HUES64 (cell line): ENCODE results near the gene EPS15.

Experiments used
- H3K27ac ChIP-seq: 2 replicates; pipeline ENCODE4 v1.7.0; 2013; ENCODE audit warnings: low read depth, low read length, inconsistent platforms
- H3K27me3 ChIP-seq: 2 replicates; pipeline ENCODE4 v1.6.1; 2013; ENCODE audit warnings: mild to moderate bottlenecking, low read length; ENCODE audit not compliant: insufficient read depth
- H3K36me3 ChIP-seq: 2 replicates; pipeline ENCODE4 v1.6.1; 2013; ENCODE audit warnings: mild to moderate bottlenecking, low read length; ENCODE audit not compliant: insufficient read depth
- H3K4me1 ChIP-seq: 2 replicates; pipeline ENCODE4 v1.6.1; 2013; ENCODE audit warnings: mild to moderate bottlenecking, low read length, moderate library complexity; ENCODE audit not compliant: insufficient read depth
- H3K4me3 ChIP-seq: 2 replicates; pipeline ENCODE4 v1.5.1; 2013; ENCODE audit warnings: mild to moderate bottlenecking, low read length, moderate library complexity
- H3K9ac ChIP-seq: 2 replicates; pipeline ENCODE4 v1.6.1; 2013; ENCODE audit warnings: mild to moderate bottlenecking, low read depth, low read length
- H3K9me3 ChIP-seq: 2 replicates; pipeline ENCODE4 v1.6.1; 2013; ENCODE audit warnings: low read depth, low read length; ENCODE audit not compliant: insufficient read depth
- WGBS: fragments of 150-250, 120-280 bp; methylation state at CpG from one replicate; pipeline ENCODE4 v1.1.7; 2013; ENCODE audit warnings: missing lambda C conversion rate; 5-methylcytosine and 5-hydroxymethylcytosine counted together

EPS15 gene

GRCh38 chr1:51309291-51309690 is 209.8 kb downstream of the EPS15 start:
- 87% methylated on average over 7 of the region's 8 CpGs for WGBS
- Histone ChIP-seq H3K4me1 (no peaks in the 10 kb centered on the region; the same call in 1 of the 2 replicates), H3K36me3 (no peaks in the 10 kb centered on the region), H3K9ac (no peak overlapping the region), H3K27ac (no peak overlapping the region), H3K9me3 (no peaks in the 10 kb centered on the region), H3K27me3 (no peaks in the 10 kb centered on the region), H3K4me3 (no peak overlapping the region)

DNA sequence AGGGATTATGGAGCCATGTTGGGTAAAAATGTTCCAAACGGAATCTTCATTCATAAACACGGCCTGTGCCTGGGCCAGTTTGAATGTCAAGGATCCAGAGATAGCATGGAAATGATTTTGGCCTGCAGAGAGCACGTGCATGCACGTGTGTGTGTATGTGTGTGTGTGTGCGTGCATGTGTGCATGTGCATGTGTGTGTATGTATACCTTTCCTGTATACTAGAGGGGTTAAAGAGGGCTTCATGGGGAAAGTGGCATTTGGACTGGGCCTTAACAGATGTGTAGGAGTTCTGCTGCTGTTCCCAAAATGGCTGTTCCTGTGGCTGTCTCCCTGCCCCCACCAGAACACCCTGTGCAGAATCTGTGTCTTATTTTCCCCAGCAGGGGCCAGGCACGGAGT is 210.4 kb downstream of the EPS15 start:
- H3K4me1 ChIP-seq, result no peaks in the 10 kb centered on the region; the same call in 1 of the 2 replicates
- no peaks in the 10 kb centered on the region for H3K27me3 ChIP-seq
- H3K27ac ChIP-seq, result no peak overlapping the region
- no peak overlapping the region for H3K9ac ChIP-seq
- WGBS, result 92% methylated on average over 6 of the region's 6 CpGs
- no peaks in the 10 kb centered on the region for H3K9me3 ChIP-seq
- no peak overlapping the region for H3K4me3 ChIP-seq
- no peaks in the 10 kb centered on the region for H3K36me3 ChIP-seq

GRCh38 chr1:51306950-51307349 is 212.1 kb downstream of the EPS15 start:
- Histone ChIP-seq H3K9me3 (no peaks in the 10 kb centered on the region), H3K27me3 (no peaks in the 10 kb centered on the region), H3K36me3 (no peaks in the 10 kb centered on the region), H3K4me1 (no peaks in the 10 kb centered on the region; the same call in 1 of the 2 replicates), H3K9ac (no peak overlapping the region), H3K27ac (no peak overlapping the region), H3K4me3 (no peak overlapping the region)
- WGBS, result 92% methylated on average over 5 of the region's 5 CpGs

GRCh38 chr1:51305371-51305823 is 213.7 kb downstream of the EPS15 start:
- H3K27me3 ChIP-seq, result no peaks in the 10 kb centered on the region
- no peaks in the 10 kb centered on the region; the same call in 1 of the 2 replicates for H3K4me1 ChIP-seq
- H3K27ac ChIP-seq, result no peak overlapping the region
- H3K4me3 ChIP-seq, result no peak overlapping the region
- no peaks in the 10 kb centered on the region for H3K36me3 ChIP-seq
- no peaks in the 10 kb centered on the region for H3K9me3 ChIP-seq
- WGBS, result 86% methylated on average over 4 of the region's 4 CpGs
- no peak overlapping the region for H3K9ac ChIP-seq

DNA sequence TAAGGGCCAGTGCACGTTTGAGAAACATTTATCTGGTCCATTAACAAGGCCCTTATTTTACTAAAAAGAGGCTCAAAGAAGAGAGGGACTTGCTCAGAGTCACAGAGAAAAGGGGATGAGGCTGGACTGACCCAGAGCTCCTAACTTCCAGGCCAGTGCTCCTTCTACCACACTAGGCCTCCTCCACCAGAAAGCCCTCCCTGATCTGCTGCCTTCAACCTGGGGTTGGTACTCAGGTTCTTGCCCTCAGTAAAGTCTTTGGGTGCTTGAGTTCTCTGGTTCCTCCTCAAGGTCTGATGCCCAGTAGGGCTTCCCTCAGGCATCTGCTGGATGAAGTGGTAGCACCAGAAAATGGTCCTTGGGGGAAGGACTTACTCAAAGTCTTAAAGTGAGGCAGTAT is 214.7 kb downstream of the EPS15 start:
- Histone ChIP-seq H3K4me3 (no peak overlapping the region), H3K27ac (no peak overlapping the region), H3K9ac (no peak overlapping the region), H3K9me3 (no peaks in the 10 kb centered on the region), H3K36me3 (no peaks in the 10 kb centered on the region), H3K4me1 (no peaks in the 10 kb centered on the region; the same call in 1 of the 2 replicates), H3K27me3 (no peaks in the 10 kb centered on the region)
- WGBS, result 86% methylated on average over 1 of the region's 1 CpG
